ENCODE measurements around the gene KIF16B.

- TF ChIP-seq CTCF (IDR thresholded peaks at IDR 0.05) = no peak
- TF ChIP-seq POLR2A (IDR thresholded peaks at IDR 0.05) = no peak
Observed at GRCh38 chr20:16265334-16265733, 307.9 kb downstream of the KIF16B start.
